Gastrocnemius medialis (tissue), 4 donors: ENCODE results near the gene PTX4.

Experiments used
- POLR2A ChIP-seq, 2 donors: fragments of 450-650 bp; IDR thresholded peaks; one replicate each; pipeline ENCODE4 v1.6.1; 2017; ENCODE audit warnings: antibody characterized with exemption in 2 of 2, mild to moderate bottlenecking in 2 of 2, moderate library complexity in 2 of 2
- TF ChIP-seq, protein P1 (sequence below), 5 experiments: fragments of 450-650 bp in 3 of 5; fragments of 200-600 bp in 2 of 5; sonication (generic) in 2 of 5; IDR thresholded peaks in 4 of 5; conservative IDR thresholded peaks in 1 of 5; 1 replicate in 4 of 5; 2 replicates in 1 of 5; pipeline ENCODE4 v1.5.1; 2016 to 2019; ENCODE audit warnings: antibody characterized with exemption in 5 of 5, mild to moderate bottlenecking in 3 of 5, moderate library complexity in 3 of 5

DNA sequence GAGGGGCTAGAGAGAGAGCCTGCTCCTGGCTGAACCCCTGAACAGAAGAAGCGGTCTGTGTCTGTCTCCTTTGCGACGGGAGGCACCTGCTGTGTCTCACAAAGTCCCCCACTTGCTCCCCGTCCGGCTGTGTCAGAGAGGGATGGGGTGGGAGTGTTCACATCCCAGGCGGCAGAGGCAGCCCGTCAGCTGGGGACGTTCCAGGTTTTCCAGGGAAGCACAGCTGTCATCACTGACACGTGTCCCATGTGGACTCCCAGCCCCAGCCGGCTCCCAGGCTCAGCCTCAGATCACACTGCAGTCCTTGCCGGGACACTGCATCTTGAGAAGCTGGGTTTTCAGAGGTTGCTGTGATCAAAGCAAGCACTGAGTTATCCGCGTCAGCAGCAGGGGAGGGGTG, 6.0 kb upstream of the PTX4 start:
- TF ChIP-seq, protein P1, sequence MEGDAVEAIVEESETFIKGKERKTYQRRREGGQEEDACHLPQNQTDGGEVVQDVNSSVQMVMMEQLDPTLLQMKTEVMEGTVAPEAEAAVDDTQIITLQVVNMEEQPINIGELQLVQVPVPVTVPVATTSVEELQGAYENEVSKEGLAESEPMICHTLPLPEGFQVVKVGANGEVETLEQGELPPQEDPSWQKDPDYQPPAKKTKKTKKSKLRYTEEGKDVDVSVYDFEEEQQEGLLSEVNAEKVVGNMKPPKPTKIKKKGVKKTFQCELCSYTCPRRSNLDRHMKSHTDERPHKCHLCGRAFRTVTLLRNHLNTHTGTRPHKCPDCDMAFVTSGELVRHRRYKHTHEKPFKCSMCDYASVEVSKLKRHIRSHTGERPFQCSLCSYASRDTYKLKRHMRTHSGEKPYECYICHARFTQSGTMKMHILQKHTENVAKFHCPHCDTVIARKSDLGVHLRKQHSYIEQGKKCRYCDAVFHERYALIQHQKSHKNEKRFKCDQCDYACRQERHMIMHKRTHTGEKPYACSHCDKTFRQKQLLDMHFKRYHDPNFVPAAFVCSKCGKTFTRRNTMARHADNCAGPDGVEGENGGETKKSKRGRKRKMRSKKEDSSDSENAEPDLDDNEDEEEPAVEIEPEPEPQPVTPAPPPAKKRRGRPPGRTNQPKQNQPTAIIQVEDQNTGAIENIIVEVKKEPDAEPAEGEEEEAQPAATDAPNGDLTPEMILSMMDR (IDR thresholded peaks at IDR 0.05 in 4 of 5, conservative IDR thresholded peaks at IDR 0.05 in 1 of 5) = no peak
- no peak for TF ChIP-seq POLR2A (IDR thresholded peaks at IDR 0.05)
